ENCODE data around the gene DGKG.

DGKG gene

DNA sequence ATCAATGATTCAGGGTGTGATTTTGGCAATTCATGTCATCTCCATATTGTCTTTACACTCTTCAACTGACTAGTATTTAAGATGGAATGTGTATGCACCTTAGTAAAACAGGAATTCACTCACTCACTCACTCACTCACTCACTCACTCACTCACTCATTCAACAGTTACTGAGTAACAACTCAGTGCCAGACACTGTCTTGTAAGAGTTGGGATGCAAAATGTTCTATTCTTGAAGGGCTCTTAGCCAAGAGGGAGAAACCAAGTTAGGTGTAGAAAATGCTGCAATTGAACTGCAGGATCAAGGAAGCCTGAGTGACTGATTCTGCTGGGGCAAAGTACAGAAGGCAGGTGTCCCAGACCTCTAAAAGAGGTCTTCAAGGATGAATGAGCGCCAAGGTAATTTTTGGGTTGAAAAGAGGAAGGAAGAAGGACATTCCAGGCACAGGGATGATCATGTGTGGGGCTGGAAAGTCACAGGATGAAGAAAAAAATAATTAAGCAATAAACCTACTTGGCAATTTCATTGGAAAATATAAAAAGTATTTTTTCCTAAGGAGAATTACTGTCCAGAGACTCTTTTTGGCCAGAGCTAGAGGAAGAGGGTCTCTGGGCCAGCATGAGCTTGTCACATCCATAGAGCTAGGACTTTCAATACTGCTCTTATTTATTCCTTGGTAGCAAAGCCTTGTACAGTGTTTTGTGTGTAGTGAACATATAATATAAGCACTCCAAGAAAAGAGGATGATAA, 194.2 kb downstream of the DGKG start:
- no peak for DNase-seq

DNA sequence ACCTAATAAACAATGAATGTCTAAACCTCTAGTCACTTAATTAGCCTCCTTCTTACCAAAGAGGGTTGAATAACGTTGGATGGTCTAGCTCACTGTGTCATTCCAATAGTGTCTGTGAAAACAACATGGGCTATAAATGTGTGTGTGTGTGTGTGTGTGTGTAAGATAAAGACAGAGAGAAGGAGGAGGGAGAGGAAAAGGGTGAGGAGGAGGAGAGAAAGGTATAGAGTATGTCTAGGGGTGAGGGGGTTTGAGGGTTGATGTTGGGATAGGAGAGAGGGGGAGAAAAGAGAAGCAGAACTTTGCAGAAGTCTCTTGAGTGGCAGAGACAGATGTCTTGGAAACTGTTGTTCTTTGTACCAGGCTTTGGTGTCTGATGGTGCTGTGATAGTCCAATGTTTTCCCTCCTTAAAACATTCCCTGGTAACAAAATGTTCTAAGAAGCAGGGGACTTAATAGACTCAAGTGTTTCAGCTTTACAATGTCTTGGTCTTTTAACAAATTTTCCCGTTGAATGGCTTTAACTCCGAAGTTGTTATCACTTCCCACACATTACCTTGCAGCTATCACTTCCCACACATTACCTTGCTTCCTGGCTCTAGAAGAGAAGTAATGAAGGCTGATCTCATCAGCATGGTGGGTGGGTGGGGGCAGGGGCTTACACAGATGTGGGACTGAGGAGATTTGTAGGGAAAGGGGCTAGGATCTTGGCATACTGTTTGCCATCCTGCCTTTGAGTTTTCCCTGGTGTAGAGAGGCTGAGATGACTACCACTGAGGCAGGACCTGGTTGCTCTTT, 195.3 kb downstream of the DGKG start:
- no peak for DNase-seq

DNA sequence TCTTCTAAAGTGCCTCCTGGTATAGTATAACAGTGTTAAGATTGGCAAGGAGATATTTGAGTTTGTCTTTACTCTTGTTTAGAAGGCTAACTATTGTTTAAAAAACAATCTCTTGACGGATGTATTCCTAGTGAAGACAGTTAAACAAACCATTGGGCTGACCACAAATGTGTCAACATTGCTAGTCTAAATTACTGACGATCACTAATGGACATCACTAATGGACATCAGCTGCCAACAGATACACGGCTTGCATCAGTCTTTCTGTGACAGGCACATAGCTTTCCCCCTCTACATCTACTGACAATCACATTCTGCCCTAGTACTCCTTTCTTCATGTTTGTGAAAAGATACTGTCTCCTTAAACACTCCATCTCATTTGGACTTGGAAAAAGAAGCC, 196.0 kb downstream of the DGKG start:
- no peak for DNase-seq

DNA sequence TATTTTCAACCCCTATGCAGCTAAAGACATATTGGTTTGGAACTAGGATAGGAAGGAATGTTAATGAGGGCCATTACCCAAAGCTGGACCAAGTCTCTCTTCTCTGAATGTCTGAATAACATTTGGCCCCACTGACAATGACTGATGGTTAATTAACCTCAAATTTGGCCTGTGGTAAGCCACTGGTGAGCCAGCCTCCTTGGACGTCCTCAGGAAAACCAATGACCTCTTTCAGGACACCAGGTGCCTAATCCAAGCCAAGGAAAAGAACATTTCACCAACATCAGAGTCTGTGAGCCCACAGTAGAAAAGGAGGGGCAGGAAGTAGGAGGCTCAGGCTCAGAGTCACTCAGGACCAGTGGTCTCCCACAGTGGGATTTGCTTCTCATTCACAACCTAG, 196.7 kb downstream of the DGKG start:
- DNase-seq, result no peak

DNA sequence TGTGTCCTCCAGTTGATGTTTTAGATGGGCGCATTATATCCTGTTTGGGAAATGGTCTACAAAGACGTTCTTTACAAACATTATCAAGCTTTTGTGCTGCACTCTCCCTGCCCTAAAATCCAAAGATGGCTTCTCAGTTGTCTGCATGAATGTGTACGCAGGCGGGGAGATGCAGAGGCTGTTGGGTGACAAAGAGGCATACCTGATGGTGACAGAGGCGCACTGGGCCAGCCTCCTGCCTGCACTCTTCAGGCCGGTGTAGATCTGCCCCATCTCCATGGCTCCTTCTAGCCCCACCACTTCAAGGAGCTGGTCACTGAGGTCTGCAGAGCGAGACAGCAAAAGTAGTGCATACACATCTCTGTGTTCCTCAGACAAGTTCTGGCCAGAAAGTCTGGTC, 197.3 kb downstream of the DGKG start:
- no peak for DNase-seq

DNA sequence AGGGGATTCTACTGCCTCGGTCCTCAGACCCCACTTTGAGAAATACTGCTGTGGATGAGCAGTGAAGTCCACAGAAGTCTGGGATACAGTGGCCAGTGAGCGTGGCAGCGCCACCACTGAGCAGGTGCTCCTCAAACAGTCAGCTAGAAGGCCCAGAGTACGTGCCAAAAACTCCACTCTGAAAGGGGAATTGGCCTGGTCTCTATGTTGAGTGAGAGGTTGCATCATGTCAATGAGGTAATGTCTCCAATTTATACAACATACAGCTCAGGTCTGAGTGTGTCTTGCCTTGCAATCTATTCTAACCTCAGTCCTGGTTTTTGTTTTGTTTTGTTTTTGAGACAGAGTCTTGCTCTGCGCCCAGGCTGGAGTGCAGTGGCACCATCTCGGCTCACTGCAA, 199.8 kb downstream of the DGKG start:
- no peak for DNase-seq

DNA sequence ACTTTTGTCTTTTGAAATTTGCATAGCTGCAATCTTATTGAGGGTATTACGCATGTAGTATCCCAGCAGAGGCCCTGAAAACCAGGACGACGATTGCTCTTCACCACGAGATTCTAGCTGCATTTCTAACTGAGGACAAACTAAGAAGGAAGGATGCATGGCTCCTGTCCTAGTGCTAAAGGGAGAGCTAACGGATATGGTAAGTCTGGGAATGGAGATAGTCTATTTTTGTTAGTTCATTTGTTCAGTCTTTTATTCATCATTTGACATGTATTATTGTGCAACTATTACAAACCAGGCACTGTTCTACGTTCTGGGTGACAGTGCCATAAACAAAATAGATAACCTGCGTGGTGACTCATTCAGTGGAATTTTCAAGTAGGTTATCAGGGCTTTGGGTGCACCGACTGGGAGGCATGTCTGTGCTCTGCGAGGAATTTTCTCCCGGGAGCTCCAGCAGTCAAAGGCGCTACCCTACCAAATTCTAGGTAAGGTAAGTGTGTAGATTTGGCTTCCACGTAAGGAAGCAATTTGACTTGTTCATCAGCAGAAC, 201.3 kb downstream of the DGKG start:
- no peak for DNase-seq

DNA sequence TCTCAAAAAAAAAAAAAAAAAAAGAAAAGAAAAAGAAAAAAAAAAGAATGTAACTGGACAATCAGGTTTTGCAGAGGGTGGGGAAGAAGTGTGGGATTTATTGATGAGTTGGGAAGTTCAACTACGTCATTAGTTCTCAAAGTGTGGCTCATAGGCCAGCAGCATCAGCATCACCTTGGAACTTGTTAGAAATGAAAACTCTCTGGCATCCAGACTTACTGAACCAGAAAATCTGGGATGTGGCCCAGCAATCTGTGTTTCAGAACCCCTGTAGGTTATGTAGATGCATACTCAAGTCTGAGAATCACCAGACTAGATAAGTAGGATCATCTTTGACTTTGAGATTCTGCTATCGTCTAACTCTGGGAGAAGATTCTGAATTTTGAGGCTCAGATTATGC, 207.4 kb downstream of the DGKG start:
- no peak for DNase-seq

DNA sequence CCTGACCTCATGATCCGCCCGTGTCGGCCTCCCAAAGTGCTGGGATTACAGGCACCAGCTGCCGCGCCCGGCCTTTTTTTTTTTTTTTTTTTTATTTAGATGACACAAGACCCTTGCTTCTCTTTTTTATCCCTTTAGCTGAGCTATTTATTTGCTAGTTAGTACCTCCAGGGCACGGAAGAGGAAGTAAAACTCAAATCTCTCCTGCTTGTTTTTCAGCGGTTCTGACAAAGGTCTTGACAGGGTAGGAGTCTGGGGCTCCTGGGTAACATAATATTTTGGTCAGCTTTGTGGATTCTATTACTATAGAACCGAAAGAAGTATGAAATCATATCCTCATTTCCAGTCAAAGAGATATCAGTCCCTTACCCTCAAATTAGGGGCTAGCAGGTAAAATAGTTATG, 209.1 kb downstream of the DGKG start:
- DNase-seq, result no peak

DNA sequence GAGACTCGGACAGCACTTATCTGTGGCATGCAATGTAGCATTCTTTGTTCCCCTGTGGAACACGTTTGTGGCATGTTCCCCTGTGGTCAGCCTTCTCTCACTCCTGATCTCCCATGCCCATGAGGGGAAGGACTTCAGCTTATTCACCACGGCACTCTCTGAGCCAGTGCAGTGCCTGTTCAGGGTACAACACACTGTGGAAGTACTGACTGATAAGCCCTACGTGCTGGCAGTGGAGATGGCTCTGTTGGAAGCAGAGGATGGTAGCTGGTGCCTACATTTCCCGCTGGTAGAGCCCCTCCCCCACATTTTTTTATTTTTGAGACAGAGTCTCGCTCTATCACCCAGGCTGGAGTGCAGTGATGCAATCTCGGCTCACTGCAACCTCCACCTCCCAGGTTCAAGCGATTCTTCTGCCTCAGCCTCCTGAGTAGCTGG, 209.7 kb downstream of the DGKG start:
- DNase-seq, result no peak

DNA sequence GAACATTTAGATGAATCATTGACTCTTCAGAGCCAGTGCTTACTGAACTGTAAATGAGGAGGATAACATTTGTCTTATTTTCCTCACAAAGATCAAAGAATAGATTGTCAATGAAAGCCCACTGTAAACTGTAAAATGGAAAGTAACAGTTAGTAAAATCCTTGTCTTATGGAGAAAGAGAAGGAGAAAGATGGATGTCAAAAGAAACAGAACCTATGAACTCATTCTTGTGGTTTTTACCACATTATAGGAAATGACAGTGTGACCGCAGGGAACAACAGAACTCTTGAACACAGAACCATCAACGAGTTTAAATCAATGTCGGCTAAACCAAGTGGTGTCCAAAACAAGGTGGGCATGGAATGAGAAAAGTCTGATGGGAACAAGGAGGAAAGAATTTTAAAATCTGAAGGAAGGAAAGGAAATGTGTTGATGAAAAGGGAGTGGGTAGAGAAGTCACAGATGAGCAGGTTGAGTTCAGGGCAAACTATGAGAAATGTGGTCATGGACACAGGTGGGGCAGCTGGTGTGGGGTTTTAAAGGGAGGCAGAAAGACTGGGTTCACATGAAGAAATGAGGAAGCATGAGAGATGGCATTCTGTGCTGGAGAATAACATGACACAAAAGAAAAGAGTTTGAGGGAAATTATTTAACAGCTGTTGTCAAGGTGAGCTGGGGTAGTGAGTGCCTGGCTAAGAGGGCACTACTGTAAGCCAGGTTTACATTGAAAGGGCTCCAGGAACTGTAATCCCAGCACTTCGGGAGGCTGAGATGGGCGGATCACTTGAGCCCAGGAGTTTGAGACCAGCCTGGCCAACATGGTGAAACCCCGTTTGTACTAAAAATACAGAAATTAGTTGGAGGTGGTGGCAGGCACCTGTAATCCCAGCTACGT, 210.7 kb downstream of the DGKG start:
- DNase-seq, result no peak

DNA sequence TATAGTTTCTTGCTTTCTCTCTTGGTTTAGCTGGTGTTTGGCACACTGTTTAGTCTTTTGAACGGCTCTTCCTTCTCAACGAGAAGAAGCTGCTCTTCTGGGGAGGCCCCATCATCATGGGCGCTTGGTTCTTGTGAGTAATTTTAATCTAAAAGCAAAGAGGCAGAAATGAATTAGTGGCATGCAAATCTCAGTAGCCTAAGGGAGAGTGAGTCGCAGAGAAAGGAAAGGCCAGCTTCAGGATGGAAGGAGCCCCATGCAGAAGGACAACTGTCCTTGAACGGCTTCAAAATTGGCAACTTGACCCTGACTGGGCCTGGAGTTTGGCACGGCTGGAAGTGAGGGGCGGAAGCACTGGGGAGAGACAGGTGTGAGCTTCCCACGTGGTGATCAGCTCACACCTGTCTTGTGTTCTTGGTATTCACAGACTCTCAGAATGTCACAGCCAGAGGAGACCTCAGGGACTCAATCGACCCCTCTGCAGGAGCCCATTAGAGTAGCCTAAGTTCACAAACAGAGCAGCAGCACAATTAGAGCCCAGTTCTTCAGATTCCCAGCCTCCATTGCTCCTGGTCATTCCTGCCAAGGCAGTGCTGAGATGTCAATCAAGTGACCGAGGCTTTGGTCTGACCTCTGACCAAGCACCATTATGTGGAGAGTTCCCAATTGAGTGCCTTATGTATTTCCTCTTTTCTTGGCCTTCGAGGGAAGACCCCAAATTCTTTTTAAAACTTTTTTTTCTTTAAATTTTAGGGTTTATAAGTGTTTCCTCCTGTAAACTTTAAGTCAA, 211.8 kb downstream of the DGKG start:
- DNase-seq, result no peak

DNA sequence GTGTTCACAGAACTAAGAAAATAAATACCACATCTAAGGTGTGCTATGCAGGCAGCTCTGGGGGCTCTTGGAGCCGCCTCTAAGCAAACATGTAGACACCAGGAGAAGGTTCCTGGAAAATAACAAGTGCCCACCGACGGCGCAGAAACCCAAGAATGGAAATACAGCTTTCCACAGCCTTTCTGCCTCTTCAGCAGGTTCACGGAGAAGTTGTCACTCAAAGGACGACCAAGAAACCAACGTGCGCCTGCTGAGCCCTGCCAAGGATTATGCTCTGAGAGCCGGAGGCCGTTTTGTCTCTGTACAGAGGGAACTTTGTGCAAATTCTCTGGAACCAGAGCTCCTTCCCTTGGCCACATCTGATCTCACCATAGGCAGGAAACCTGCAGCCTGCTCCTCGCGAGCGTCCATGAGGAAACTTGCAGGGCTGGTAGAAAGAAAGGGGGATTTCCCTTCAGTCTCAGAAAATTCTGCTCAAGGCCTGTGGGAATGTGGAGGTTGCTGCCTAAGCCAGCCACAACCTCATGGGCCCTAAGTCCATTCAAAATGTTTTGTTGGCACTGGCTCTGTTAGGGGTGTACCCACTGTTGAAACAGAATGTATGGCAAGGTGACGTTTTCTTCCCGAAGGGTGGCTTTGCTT, 212.6 kb downstream of the DGKG start:
- no peak for DNase-seq

DNA sequence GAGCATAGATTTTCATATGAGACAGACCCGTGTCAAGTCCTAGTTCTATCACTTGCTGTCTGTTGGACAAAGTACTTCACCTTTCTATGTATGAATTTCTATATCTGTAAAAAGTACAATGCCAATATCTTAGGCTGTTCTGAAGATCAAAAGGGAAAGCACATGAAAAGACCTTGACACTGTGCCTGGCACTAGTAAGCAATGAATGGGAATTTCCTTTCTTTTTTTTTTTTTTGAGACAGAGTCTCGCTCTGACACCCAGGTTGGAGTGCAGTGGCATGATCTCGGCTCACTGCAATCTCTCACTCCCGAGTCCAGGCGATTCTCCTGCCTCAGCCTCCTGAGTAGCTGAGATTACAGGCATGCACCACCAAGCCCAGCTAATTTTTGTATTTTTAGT, 217.8 kb downstream of the DGKG start:
- no peak for DNase-seq

DNA sequence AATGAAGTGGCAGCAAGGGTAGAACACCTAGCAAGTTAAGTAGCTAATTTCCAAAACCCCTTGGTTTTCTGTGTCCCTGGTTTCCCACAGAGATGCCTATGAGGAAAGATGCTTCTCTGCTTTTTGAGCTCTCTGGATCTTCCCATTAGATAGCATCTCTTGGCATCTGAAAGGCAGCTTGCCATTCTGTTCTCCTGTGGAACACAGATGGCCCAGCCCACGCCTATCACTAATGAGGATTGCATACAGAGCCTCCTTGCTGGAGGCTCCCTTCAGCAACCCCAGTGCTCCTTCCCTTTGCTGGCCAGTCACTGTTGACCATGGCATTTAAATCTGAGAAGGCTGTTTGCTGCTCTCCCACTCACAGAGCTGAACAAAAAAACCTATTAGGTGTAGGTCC, 218.8 kb downstream of the DGKG start:
- no peak for DNase-seq

DNA sequence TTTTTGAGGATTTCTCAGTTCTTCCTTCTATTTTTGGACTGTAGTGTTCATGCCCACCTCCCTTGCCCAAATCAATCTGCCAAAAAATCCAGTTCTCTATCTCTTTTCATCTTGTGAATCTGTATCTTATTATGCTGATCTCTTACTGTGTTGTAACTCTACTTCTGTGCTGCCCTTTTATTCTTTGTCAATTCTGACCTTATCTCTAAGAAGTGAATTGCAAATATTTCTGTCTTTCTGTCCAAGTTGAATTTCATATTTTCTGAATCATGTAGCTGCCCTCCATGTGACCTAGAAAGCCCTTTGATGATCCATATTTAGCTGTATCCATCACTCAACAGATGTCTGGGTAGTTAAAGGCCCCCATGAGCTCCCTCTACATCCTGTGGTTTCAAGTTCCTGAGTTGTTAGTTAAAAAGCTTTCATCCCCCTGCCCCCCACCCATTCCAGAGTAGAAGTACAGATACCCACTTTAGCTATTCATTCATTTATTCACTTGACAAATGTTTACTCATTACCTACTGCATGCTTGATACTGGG, 219.6 kb downstream of the DGKG start:
- DNase-seq, result no peak

DNA sequence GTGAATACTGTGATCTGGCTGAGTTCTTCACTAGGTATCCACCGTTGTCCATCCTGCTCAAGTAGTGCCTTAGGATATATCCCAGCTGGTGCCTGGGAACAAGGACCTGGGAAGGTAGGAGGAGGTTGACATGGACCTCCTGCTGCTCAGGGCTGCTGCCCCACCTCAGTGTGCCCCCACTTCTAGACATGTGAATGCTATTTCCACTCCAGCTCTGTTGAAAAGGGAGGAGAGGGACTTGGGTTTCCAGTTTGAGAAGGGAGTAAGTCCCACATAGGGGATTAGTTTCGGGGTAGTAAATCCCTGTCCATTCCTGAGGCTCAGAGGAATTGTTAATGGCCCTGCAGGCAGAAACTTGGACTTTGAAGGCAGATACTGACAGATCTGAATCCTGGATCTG, 220.2 kb downstream of the DGKG start:
- DNase-seq, result no peak

DNA sequence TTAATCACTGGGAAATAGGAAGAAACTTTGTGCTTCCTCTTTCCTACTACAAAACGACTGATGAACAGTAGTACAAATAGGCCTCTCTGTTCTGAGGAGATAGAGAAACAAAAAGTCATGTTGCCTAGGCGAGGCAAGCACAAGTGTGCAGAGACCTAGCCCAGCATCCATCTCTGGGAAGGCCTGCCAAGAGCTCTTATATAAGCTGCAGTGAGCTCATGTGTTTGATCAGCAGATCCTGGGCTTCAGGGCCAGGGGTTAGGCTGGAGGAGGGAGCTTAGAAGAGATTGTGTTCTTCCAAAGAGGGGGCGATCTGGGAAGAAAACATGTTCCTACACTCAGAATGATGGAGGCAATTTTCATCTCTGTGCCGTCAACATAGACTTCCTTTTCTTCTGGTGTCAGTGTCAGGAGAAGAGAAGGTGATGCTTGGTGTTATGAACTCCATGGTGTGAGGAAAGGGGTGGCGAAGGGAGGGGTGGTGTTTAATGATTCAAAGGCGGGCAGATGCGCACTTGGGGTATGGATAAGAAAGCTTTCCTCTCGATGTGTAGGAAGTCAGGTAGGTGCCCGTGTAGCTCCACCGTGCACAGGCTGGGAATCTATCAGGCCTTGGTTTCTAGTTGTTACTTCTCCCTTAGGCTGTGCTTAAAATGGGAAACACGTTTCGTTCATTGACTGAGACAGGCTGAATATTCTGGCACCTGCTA, 223.6 kb downstream of the DGKG start:
- no peak for DNase-seq

DNA sequence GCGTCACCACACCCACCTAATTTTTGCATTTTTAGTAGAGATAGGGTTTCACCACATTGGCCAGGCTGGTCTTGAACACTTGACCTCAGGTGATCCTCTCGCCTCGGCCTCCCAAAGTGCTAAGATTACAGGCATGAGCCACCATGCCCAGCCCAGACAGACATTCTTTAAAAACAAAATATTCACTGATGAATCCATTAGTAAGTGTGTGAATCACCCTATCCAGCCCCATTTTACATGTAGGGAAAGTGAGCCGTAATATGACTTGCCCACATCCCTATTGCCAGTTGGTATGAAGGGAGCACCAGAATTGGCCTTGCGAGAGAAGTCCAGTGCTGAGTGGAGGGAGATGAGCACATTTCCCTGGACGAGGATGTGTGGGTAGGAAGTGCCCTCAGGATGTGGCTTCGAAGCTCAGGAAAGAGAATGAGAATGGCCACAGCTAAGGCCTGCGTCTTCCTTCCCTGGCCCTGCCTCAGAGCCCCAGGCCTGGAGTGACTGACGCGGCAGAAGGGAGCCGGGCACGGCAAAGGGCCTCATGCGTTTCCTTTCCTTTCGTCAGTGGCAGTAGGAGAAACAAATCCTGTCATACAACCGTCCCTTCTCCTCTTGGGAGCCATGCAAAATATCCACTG, 224.9 kb downstream of the DGKG start:
- no peak for DNase-seq

DNA sequence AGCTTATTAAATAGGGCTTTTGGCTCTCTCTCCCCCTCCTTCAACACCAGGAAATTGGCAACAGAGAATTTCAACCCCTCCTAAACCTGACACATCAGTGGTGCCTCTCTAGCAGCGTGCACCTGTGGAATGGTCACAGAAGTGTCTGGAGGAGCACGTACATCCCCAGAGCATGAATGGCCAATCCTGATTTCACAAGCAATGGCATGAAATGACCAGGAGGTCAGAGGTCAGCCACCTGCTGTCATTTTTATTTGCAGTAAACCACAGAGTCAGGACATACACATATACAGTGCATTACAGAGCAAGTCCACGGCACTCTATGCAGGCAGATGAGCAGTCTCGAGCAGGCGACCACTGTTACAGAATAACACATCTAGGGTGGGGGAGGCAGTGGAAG, 228.1 kb downstream of the DGKG start:
- no peak for DNase-seq
